ENCODE results near the gene SYT17. TPM values are rescaled to one million over a fixed set of nuclear protein-coding genes. Genes with fewer than 3 reads are reported as not detected.

Gene SYT17, protein sequence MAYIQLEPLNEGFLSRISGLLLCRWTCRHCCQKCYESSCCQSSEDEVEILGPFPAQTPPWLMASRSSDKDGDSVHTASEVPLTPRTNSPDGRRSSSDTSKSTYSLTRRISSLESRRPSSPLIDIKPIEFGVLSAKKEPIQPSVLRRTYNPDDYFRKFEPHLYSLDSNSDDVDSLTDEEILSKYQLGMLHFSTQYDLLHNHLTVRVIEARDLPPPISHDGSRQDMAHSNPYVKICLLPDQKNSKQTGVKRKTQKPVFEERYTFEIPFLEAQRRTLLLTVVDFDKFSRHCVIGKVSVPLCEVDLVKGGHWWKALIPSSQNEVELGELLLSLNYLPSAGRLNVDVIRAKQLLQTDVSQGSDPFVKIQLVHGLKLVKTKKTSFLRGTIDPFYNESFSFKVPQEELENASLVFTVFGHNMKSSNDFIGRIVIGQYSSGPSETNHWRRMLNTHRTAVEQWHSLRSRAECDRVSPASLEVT
- under 1 TPM in 1 of 2 donors, not detected in 1; under 0.01 TPM for total RNA-seq

DNA sequence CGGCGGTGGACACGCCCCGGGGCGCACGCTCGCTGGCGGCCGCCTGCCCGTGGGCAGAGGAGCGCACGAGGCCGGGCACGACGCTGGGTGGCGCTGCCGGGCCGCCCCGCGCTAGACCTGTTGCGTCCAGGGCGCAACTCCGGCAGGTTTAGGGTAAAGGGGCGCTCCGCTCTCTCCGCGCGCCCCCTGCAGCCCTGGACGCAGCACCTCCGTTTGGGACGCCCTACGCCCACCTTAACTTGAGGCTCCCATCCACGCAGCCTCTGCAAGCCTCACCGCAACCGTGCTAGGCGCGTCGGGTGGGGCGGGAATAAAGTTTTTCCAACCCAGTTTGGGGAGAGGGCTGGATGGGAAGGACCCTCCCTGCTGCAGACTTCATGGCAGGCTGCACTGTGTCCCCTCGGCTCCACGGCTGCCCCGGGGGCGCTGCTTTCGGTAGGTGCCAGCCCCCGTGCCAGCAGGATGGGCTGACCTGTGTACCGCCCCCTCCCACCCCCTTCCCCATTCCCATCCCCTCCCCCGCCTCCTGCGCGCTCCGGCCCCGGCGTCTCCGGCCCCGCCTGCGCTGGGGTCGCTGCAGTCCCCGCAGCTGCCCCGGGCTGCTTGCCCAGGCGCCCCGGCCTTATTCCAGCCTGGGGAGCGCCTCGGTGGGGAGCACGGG is at the start of gene SYT17:
SYT17 (plus strand) TSS at position 531 of the 661 bp plus-strand sequence. CDS start 407 bp downstream, outside the sequence.

GRCh38 chr16:19285431-19285830 is 117.4 kb downstream of the SYT17 start, which contains the start of gene CLEC19A:
TSS of gene CLEC19A (plus strand) at chr16:19285731. CDS start at chr16:19285852, 121 bp downstream.

Other genes with a start within 250 kb of the SYT17 start
- gene SMG1, start 241.8 kb upstream of the SYT17 start, total RNA-seq = 10 to 100 TPM; 87.2 to 96.0 TPM
- under 1 TPM; 0.67 to 0.69 TPM for gene TMC7, start 184.3 kb upstream of the SYT17 start, total RNA-seq
- gene COQ7, start 100.6 kb upstream of the SYT17 start, total RNA-seq = 10 to 100 TPM; 12.3 to 23.1 TPM
- 10 to 100 TPM; 28.0 to 28.6 TPM for gene ITPRIPL2, start 54.3 kb upstream of the SYT17 start, total RNA-seq
- not detected for gene CLEC19A, start 117.5 kb downstream of the SYT17 start, total RNA-seq
- not detected for gene TMC5, start 249.6 kb downstream of the SYT17 start, total RNA-seq

Measured in melanocyte of skin (primary cell).